ENCODE data around the gene AKR1E2.
A peak's percentile ranks its signal among the peaks of the same experiment; 100 is the strongest.
"Not testable (repeated sequence)": the region's sequence is repeated elsewhere in the genome, so short reads cannot be mapped to it uniquely, and the experiment has no call there.

The AKR1E2 gene

DNA sequence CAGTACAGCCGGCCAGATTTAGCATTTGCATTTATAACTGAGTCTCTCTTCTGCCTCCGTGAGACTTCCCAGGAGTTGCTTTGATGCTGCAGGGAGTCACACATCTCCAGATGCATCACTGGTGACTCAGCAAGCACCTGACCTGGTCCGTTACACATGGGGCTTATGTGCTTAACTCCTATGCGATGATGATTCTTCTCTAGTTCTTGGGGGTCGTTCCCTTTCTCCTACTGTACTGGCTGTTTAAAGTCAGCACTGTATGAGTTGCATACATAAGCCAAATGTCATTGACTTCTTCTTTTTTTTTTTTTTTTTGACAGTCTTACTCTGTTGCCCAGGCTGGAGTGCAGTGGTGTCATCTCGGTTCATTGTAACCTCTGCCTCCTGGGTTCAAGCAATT, 13.0 kb upstream of the AKR1E2 start:
- H3K27me3 ChIP-seq = no peaks in the 10 kb centered on the region
- H3K27ac ChIP-seq = no peak overlapping the region
- no peak for DNase-seq
- TF ChIP-seq, protein P1, sequence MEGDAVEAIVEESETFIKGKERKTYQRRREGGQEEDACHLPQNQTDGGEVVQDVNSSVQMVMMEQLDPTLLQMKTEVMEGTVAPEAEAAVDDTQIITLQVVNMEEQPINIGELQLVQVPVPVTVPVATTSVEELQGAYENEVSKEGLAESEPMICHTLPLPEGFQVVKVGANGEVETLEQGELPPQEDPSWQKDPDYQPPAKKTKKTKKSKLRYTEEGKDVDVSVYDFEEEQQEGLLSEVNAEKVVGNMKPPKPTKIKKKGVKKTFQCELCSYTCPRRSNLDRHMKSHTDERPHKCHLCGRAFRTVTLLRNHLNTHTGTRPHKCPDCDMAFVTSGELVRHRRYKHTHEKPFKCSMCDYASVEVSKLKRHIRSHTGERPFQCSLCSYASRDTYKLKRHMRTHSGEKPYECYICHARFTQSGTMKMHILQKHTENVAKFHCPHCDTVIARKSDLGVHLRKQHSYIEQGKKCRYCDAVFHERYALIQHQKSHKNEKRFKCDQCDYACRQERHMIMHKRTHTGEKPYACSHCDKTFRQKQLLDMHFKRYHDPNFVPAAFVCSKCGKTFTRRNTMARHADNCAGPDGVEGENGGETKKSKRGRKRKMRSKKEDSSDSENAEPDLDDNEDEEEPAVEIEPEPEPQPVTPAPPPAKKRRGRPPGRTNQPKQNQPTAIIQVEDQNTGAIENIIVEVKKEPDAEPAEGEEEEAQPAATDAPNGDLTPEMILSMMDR (IDR thresholded peaks at IDR 0.05) = no peak
- peaks cover 0 to 4% (median 0%) of the 10 kb centered on the region in 4 donors for H3K4me1 ChIP-seq
- no peaks in the 10 kb centered on the region for H3K9me3 ChIP-seq
- no peak overlapping the region for H3K4me3 ChIP-seq
- H3K36me3 ChIP-seq = no peaks in the 10 kb centered on the region
- intact Hi-C loops (cut with DNase I; ENCODE audit: low total_unique reads) = no loop called here

DNA sequence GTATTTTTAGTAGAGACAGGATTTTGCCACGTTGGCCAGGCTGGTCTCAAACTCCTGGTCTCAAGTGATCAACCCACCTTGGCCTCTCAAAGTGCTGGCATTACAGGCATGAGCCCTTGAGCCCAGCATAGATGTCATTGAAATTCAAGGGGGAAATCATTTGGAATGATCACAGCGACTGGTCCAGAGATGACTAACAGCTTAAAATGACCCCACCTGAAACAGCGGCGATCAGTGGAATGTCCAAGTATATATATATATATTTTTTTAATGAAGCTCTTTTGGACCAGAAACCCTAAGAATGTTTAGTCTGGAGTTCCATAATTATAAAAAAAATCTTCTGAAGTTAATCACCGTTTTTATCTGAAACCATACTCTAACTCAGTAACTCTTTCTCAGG, 12.5 kb upstream of the AKR1E2 start:
- Histone ChIP-seq H3K4me3 (no peak overlapping the region), H3K4me1 (peaks cover 0 to 4% (median 0%) of the 10 kb centered on the region in 4 donors), H3K36me3 (no peaks in the 10 kb centered on the region), H3K27me3 (no peaks in the 10 kb centered on the region), H3K27ac (no peak overlapping the region), H3K9me3 (no peaks in the 10 kb centered on the region)
- no peak for DNase-seq
- TF ChIP-seq, protein P1 (IDR thresholded peaks at IDR 0.05) = no peak
- intact Hi-C loops (cut with DNase I; ENCODE audit: low total_unique reads) = no loop called here

DNA sequence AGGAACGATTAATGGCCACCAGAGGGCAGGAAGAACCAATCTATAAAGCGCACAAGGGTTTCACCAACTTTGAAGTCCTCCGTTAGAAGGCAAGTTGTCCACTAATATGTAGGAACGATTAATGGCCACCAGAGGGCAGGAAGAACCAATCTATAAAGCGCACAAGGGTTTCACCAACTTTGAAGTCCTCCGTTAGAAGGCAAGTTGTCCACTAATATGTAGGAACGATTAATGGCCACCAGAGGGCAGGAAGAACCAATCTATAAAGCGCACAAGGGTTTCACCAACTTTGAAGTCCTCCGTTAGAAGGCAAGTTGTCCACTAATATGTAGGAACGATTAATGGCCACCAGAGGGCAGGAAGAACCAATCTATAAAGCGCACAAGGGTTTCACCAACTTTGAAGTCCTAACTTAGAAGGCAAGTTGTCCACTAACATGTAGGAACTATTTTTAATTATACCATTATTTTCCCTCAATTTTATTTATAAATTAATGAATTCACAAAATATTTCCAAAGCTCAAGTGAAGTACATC, 10.3 kb upstream of the AKR1E2 start:
- H3K4me1 ChIP-seq; DNase-seq; H3K27ac ChIP-seq; H3K9me3 ChIP-seq; H3K4me3 ChIP-seq; H3K36me3 ChIP-seq; H3K27me3 ChIP-seq; intact Hi-C loops (cut with DNase I; ENCODE audit: low total_unique reads): not testable (repeated sequence)
- TF ChIP-seq, protein P1 (IDR thresholded peaks at IDR 0.05) = peak; percentile 39 to 50

DNA sequence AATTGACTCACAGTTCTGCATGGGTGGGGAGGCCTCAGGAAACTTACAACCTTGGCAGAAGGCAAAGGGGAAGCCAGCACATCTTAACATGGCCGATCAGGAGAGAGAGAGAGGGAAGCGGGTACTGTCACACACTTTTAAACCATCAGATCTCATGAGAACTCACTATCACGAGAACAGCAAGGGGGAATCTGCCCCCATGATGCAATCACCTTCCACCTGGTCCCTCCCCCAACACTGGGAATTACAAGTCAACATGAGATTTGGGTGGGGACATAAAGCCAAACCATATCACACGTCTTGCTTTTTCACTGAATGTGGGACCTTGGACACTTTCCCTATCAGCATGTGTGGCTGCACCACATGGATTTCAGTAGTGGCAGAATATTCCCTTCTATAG, 9.0 kb upstream of the AKR1E2 start:
- Histone ChIP-seq H3K9me3 (no peaks in the 10 kb centered on the region), H3K4me3 (no peak overlapping the region), H3K27me3 (no peaks in the 10 kb centered on the region), H3K4me1 (peaks cover 0 to 10% (median 5%) of the 10 kb centered on the region in 4 donors), H3K36me3 (no peaks in the 10 kb centered on the region), H3K27ac (no peak overlapping the region)
- intact Hi-C loops (cut with DNase I; ENCODE audit: low total_unique reads) = no loop called here
- no peak for DNase-seq
- TF ChIP-seq, protein P1 (IDR thresholded peaks at IDR 0.05) = no peak

DNA sequence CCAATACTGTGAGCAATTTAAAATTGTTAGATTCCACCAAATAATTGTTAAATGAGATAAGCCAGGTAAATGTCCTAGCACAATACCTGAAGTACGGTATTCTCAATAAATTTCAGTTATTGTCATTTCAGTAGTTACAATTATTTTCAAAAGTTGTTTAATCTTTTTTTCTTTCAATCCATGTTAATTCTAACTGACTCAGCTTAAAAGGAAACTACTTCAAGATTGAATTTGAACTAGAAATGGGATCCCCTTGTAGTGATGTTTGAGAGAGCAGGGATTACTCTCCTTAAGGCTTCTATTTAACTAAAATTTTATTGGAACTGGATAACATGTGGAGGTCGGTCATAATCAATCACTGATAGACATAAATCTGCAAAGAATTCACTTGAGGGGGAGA, 6.9 kb upstream of the AKR1E2 start:
- TF ChIP-seq, protein P1 (IDR thresholded peaks at IDR 0.05) = no peak
- Histone ChIP-seq H3K27ac (no peak overlapping the region), H3K4me3 (no peak overlapping the region), H3K4me1 (peaks cover 0 to 10% (median 5%) of the 10 kb centered on the region in 4 donors), H3K9me3 (no peaks in the 10 kb centered on the region), H3K36me3 (no peaks in the 10 kb centered on the region), H3K27me3 (no peaks in the 10 kb centered on the region)
- intact Hi-C loops (cut with DNase I; ENCODE audit: low total_unique reads) = no loop called here
- DNase-seq = no peak

DNA sequence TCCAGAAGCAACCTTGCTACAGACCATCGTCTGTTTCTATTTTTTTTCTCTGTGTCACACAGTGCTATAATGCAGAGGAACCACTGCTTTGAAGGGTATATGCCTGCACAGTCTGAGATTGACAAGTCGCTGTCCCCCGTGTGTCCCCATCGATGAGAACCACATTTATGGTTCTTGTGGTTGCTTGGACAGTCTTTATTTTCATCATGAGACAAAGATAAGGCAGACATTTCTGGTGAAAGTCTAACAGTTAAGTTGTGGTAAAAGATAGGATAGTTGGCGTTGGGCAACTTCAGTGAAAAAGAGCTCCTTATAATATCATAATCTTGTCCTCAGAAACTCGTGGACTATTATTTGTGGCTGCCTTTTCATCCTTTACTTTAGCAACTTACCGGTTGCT, 6.3 kb upstream of the AKR1E2 start:
- Histone ChIP-seq H3K4me3 (no peak overlapping the region), H3K4me1 (peaks cover 0 to 10% (median 5%) of the 10 kb centered on the region in 4 donors), H3K27me3 (no peaks in the 10 kb centered on the region), H3K27ac (no peak overlapping the region), H3K9me3 (no peaks in the 10 kb centered on the region), H3K36me3 (no peaks in the 10 kb centered on the region)
- no peak for DNase-seq
- intact Hi-C loops (cut with DNase I; ENCODE audit: low total_unique reads) = no loop called here
- TF ChIP-seq, protein P1 (IDR thresholded peaks at IDR 0.05) = no peak

Measured in tibial artery (tissue), 4 donors.